GM21367 (cell line): ENCODE measurements around the gene AP3B2.
"Not testable (repeated sequence)": the region's sequence is repeated elsewhere in the genome, so short reads cannot be mapped to it uniquely, and the experiment has no call there.

Experiments used
- ATAC-seq: cut with Tn5 transposase; IDR thresholded peaks from one replicate; pipeline ENCODE4 v1.9.1; 2021; ENCODE audit not compliant: unreplicated experiment

The AP3B2 gene

GRCh38 chr15:82709421-82710207, at the start of gene AP3B2:
TSS of gene AP3B2 (minus strand) at chr15:82709875. CDS start at chr15:82709706, 169 bp downstream.
- peak; percentile 91 for ATAC-seq

GRCh38 chr15:82751308-82751707, 41.6 kb upstream of the AP3B2 start:
- no peak for ATAC-seq

GRCh38 chr15:82750831-82751180, 41.1 kb upstream of the AP3B2 start:
- peak; percentile 38 for ATAC-seq

GRCh38 chr15:82749951-82750830, 40.5 kb upstream of the AP3B2 start:
- ATAC-seq, result peak; percentile 83

- no peak for ATAC-seq
These were observed 38.6 kb upstream of the AP3B2 start for GRCh38 chr15:82748315-82748714.

- no peak for ATAC-seq
These were observed 34.1 kb upstream of the AP3B2 start for GRCh38 chr15:82743810-82744209.

GRCh38 chr15:82742134-82742533, 32.5 kb upstream of the AP3B2 start:
- no peak for ATAC-seq

- no peak for ATAC-seq
These were observed 29.4 kb upstream of the AP3B2 start for GRCh38 chr15:82739086-82739485.

- no peak for ATAC-seq
These were observed 28.3 kb upstream of the AP3B2 start for GRCh38 chr15:82737975-82738374.

- ATAC-seq, result no peak
These were observed 21.9 kb upstream of the AP3B2 start for GRCh38 chr15:82731527-82731926.

GRCh38 chr15:82730022-82730530, 20.4 kb upstream of the AP3B2 start:
- ATAC-seq, result no peak

- no peak for ATAC-seq
These were observed 17.1 kb upstream of the AP3B2 start for GRCh38 chr15:82726816-82727215.

GRCh38 chr15:82715003-82715402, 5.3 kb upstream of the AP3B2 start:
- ATAC-seq, result no peak

GRCh38 chr15:82714016-82714415, 4.3 kb upstream of the AP3B2 start:
- ATAC-seq, result no peak

GRCh38 chr15:82712036-82712435, 2.4 kb upstream of the AP3B2 start:
- no peak for ATAC-seq

- ATAC-seq, result no peak
These were observed 1.3 kb upstream of the AP3B2 start for GRCh38 chr15:82710926-82711490.

- ATAC-seq, result no peak
These were observed 507 bp upstream of the AP3B2 start for GRCh38 chr15:82710208-82710555.

- ATAC-seq, result no peak
These were observed 624 bp downstream of the AP3B2 start for GRCh38 chr15:82709081-82709420.

- ATAC-seq, result not testable (repeated sequence)
These were observed 3.8 kb downstream of the AP3B2 start for GRCh38 chr15:82705856-82706255.

GRCh38 chr15:82699726-82700125, 9.9 kb downstream of the AP3B2 start:
- no peak for ATAC-seq

GRCh38 chr15:82698711-82699345, 10.8 kb downstream of the AP3B2 start:
- no peak for ATAC-seq
